NOMO-1 treated with dmso at 0.1 percent for 144 hours (cell line): Measurements from ENCODE around the gene FGD5.

Experiments used
- DNase-seq: peaks from one replicate; lab custom pipeline; 2025; ENCODE audit not compliant: unreplicated experiment; lab: John Stamatoyannopoulos, UW

FGD5 gene

DNA sequence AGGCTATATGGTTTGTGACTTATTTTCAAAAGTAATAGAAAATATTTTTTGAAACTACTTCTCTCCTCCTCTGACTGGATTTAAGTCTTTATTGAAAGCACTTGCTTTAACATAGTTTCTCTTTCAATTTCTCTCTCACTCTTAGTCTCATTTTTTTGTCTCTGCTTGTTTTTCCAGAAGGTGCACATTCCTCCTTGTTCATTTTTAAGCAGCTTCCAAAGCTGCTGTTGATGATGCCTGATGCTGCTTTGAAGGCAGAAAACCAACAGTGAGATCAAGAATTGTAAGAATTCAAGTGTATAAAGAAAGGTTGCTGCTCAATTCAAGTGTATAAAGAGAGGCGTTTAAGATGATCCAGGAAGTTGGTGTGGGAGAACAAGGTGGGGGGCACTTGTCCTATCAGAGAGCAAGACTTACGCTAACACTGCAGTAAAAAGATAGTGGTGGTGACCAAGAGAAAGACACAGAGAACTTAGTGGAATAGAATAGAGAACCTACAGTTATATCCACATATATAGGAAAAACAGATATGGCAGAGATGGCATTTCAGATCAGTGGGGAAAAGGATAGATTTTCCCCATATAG lies 140.7 kb downstream of the FGD5 start:
- no peak for DNase-seq

DNA sequence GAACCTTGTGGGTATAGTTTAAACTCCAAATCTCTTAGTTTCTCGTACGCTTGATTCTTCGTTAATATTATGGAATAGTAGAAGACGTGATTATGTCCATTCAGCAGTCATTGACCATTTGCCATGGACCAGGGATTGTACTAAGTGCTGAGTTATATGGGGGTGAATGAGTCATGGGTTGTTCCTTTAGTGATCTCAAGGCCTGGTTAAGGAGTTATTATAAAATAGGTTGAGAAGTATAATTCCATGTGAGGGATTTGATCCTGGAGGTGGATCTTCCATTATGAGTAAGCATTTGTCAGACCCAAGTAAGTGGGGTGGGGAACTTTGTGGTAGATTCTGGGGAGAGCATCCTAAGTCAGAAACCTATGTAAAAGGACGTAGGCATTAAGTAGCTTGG lies 144.0 kb downstream of the FGD5 start:
- DNase-seq, result no peak

DNA sequence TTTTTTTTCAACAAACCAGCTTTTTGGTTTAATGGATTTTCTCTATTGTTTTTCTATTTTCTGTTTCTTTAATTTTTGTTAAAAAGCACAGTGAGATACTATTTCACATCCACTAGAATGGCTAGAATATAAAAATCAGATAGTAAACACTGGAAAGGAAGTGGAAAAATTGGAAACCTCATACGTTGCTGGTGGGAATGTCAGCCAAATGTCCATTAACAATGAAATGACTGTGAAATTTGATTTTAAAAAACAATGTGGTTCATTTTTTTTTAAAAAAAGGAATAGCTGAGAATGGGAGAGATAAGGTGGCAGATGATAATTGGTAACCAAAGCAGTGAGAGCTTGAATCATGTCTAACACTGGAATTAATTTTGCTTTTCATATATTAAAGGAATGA lies 148.5 kb downstream of the FGD5 start:
- DNase-seq, result no peak

DNA sequence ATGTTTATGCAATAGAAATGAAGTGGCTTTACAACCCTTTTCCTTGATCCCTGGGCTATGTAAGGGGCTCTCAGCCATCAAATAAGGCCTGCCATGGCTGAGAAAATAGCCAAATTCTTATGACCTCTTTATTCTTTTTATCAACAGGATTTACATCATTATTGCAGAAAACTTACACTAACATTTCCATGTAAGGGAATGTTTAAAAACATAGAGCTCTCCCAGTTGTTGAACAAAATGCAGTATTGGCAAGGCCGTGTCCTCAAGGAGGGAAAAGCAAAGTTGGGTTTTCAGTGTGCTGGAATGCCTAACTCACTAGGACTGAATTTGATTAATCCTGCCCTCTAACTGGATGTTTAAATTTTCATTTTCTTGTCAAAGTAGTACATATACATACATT lies 150.9 kb downstream of the FGD5 start:
- no peak for DNase-seq

DNA sequence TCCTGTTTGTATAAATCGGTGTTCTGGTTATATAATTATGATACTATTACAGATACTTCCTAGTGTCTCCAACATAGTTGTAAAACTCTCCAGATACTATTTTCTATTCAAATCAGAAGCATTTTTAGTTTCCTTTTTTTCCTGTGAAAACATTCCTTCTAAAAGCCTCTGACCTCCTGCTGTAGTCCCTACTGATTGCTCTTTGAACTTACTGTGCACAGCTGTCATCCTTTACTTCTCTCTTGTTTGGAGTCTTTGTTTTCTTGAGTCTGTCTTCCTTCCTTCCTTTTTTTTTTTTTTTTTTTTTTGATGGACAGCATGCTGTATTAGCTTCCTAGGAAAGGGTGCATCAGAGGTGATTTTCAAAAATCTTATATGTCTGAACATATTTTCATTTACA lies 157.6 kb downstream of the FGD5 start:
- DNase-seq, result no peak

DNA sequence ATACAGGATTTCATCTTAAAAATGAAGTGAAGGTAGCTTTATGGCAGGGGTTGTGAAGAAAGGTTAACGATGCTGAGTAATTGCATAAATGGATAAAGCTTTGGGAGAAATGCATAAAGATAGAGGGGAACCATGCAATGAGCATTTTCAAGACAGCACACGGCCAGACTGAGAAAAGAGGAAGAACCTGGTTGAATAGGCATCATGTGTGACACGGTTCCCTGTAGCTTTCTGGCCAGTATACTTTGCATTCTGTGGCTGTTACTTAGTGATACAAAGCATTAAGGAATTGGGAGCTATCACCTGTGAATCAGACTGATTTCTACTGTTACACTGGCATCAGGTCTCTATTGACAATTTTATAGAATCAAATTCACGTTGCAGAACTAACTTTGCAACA lies 161.9 kb downstream of the FGD5 start:
- DNase-seq, result peak; percentile 31
